Myometrial cell (primary cell): ENCODE results near the gene HNRNPCL2. TPM values are rescaled to one million over a fixed set of nuclear protein-coding genes. Genes with fewer than 3 reads are reported as not detected.

Source experiments
- total RNA-seq: library from RNA; depleted of rRNA; stranded (reverse); fragments of >200 nt; gene quantifications from 2 replicates; pipeline ENCODE4 v1.2.3, GENCODE V29; 2015

Gene HNRNPCL2
- total RNA-seq: not detected in 2 replicates

DNA sequence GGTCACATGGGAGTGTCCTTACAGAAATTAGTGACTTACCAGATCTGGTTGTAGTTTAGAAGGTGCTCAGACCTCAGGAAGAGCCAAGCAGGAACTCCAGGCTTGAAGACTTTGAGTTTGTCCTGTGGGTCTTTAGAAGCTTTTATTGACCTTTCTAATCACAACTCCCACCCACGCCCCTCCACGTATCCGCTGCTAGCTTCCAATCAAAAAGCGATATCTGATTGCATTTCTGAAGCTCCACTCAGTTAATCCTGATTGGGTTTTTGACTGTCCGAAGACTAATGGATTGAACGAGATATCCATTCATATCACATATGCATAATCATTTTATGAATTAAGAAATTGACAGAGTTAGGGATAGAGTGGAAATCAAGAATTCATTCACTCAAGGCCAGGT, at the start of gene HNRNPCL2:
HNRNPCL2 (minus strand) TSS at position 101 of the 400 bp plus-strand sequence. CDS start 454 bp downstream, outside the sequence.

DNA sequence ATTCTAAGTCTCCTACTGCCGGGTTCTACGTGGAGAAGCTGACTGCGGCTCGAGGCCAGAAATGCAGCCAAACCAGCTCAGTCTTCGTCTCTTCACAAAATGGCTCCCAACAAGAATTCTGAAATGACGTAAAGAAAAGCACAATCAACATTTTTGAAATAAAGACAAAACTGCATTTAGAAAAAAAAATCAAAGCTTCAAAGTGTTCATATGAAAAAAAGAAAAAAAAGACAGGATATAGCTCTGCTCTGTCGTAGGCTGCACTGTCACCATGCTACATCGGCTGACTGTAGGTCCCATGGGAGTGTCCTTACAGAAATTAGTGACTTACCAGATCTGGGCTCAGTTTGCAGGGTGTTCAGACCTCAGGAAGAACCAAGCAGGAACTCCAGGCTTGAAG, 48.9 kb upstream of the HNRNPCL2 start, which contains the start of gene HNRNPCL4:
HNRNPCL4 (minus strand) TSS at position 101 of the 400 bp plus-strand sequence. CDS start 164 bp downstream, outside the sequence.

DNA sequence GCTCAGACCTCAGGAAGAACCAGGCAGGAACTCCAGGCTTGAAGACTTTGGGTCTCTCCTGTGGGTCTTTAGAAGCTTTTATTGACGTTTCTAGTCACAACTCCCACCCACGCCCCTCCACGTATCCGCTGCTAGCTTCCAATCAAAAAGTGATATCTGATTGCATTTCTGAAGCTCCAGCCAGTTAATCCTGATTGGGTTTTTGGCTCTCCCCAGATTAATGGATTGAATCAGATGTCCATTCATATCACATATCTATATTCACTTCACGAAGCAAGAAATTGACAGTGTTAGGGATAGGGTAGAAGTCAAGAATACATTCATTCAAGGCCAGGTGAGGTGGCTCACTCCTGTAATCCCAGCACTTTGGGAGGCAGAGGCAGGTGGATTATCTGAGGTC, 39.3 kb upstream of the HNRNPCL2 start, which contains the start of gene PRAMEF26:
PRAMEF26 (minus strand) TSS at position 101 of the 400 bp plus-strand sequence. CDS start 2,914 bp downstream, outside the sequence.

DNA sequence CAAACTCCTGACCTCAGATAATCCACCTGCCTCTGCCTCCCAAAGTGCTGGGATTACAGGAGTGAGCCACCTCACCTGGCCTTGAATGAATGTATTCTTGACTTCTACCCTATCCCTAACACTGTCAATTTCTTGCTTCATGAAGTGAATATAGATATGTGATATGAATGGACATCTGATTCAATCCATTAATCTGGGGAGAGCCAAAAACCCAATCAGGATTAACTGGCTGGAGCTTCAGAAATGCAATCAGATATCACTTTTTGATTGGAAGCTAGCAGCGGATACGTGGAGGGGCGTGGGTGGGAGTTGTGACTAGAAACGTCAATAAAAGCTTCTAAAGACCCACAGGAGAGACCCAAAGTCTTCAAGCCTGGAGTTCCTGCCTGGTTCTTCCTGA, 46.2 kb downstream of the HNRNPCL2 start, which contains the start of gene PRAMEF25:
PRAMEF25 (plus strand) TSS at position 301 of the 400 bp plus-strand sequence. CDS start 2,920 bp downstream, outside the sequence.

Other genes with a start within 250 kb of the HNRNPCL2 start
- gene PRAMEF4, start 230.7 kb downstream of the HNRNPCL2 start, total RNA-seq: not detected in 2 replicates
- not detected in 2 replicates for gene PRAMEF10, start 218.6 kb downstream of the HNRNPCL2 start, total RNA-seq
- not detected in 2 replicates for gene PRAMEF7, start 200.2 kb downstream of the HNRNPCL2 start, total RNA-seq
- gene PRAMEF6, start 169.3 kb downstream of the HNRNPCL2 start, total RNA-seq: not detected in 2 replicates
- not detected in 2 replicates for gene PRAMEF27, start 60.3 kb downstream of the HNRNPCL2 start, total RNA-seq
- gene HNRNPCL3, start 56.1 kb downstream of the HNRNPCL2 start, total RNA-seq: not detected in 2 replicates
- gene PRAMEF25, start 46.1 kb downstream of the HNRNPCL2 start, total RNA-seq: not detected in 2 replicates
- gene PRAMEF26, start 39.2 kb upstream of the HNRNPCL2 start, total RNA-seq: not detected in 2 replicates
- gene HNRNPCL4, start 48.8 kb upstream of the HNRNPCL2 start, total RNA-seq: not detected in 2 replicates
- gene PRAMEF9, start 55.0 kb upstream of the HNRNPCL2 start, total RNA-seq: not detected in 2 replicates
- gene PRAMEF13, start 84.6 kb upstream of the HNRNPCL2 start, total RNA-seq: not detected in 2 replicates
- not detected in 2 replicates for gene PRAMEF18, start 109.3 kb upstream of the HNRNPCL2 start, total RNA-seq
- not detected in 2 replicates for gene PRAMEF5, start 137.3 kb upstream of the HNRNPCL2 start, total RNA-seq
- gene PRAMEF8, start 168.3 kb upstream of the HNRNPCL2 start, total RNA-seq: not detected in 2 replicates
- gene PRAMEF33, start 186.7 kb upstream of the HNRNPCL2 start, total RNA-seq: not detected in 2 replicates
- gene PRAMEF15, start 198.7 kb upstream of the HNRNPCL2 start, total RNA-seq: not detected in 2 replicates
- not detected in 2 replicates for gene PRAMEF14, start 230.3 kb upstream of the HNRNPCL2 start, total RNA-seq